Measurements from ENCODE around the gene TMEM63B.
"Not testable (repeated sequence)": the region's sequence is repeated elsewhere in the genome, so short reads cannot be mapped to it uniquely, and the experiment has no call there.

TMEM63B gene

GRCh38 chr6:44142835-44143234 is 15.5 kb downstream of the TMEM63B start:
- in situ Hi-C loops (cut with MboI; ENCODE audit: low sequenced_read_pairs, unreplicated experiment) = no loop called here
- TF ChIP-seq CTCF (IDR thresholded peaks at IDR 0.05; ENCODE audit: borderline replicate concordance, control extremely low read depth, extremely low read depth, insufficient read depth, missing control alignments) = no peak
- DNase-seq (ENCODE audit: low spot score) = no peak

- no peak for TF ChIP-seq CTCF (IDR thresholded peaks at IDR 0.05; ENCODE audit: borderline replicate concordance, control extremely low read depth, extremely low read depth, insufficient read depth, missing control alignments)
- in situ Hi-C loops (cut with MboI; ENCODE audit: low sequenced_read_pairs, unreplicated experiment) = no loop called here
Measured at GRCh38 chr6:44143731-44144130, 16.4 kb downstream of the TMEM63B start.

GRCh38 chr6:44144536-44144935 is 17.2 kb downstream of the TMEM63B start:
- DNase-seq (ENCODE audit: low spot score); in situ Hi-C loops (cut with MboI; ENCODE audit: low sequenced_read_pairs, unreplicated experiment): not testable (repeated sequence)

More at GRCh38 chr6:44143731-44144130, 16.4 kb downstream of the TMEM63B start:
- DNase-seq (ENCODE audit: low spot score) = no peak

GRCh38 chr6:44145839-44146238 is 18.5 kb downstream of the TMEM63B start:
- TF ChIP-seq CTCF (IDR thresholded peaks at IDR 0.05; ENCODE audit: borderline replicate concordance, control extremely low read depth, extremely low read depth, insufficient read depth, missing control alignments) = no peak
- no peak for DNase-seq (ENCODE audit: low spot score)
- in situ Hi-C loops (cut with MboI; ENCODE audit: low sequenced_read_pairs, unreplicated experiment) = no loop called here

GRCh38 chr6:44146685-44147084 is 19.3 kb downstream of the TMEM63B start:
- in situ Hi-C loops (cut with MboI; ENCODE audit: low sequenced_read_pairs, unreplicated experiment) = no loop called here
- TF ChIP-seq CTCF (IDR thresholded peaks at IDR 0.05; ENCODE audit: borderline replicate concordance, control extremely low read depth, extremely low read depth, insufficient read depth, missing control alignments) = no peak
- no peak for DNase-seq (ENCODE audit: low spot score)

GRCh38 chr6:44147256-44147655 is 19.9 kb downstream of the TMEM63B start:
- TF ChIP-seq CTCF (IDR thresholded peaks at IDR 0.05; ENCODE audit: borderline replicate concordance, control extremely low read depth, extremely low read depth, insufficient read depth, missing control alignments) = no peak
- in situ Hi-C loops (cut with MboI; ENCODE audit: low sequenced_read_pairs, unreplicated experiment) = no loop called here
- DNase-seq (ENCODE audit: low spot score) = no peak

GRCh38 chr6:44148306-44148705 is 21.0 kb downstream of the TMEM63B start:
- DNase-seq (ENCODE audit: low spot score) = no peak
- TF ChIP-seq CTCF (IDR thresholded peaks at IDR 0.05; ENCODE audit: borderline replicate concordance, control extremely low read depth, extremely low read depth, insufficient read depth, missing control alignments) = no peak
- in situ Hi-C loops (cut with MboI; ENCODE audit: low sequenced_read_pairs, unreplicated experiment) = no loop called here
